HG03521 (cell line): ENCODE measurements around the gene TM6SF1.
"Not testable (repeated sequence)": the region's sequence is repeated elsewhere in the genome, so short reads cannot be mapped to it uniquely, and the experiment has no call there.

Experiments used
- ATAC-seq: cut with Tn5 transposase; IDR thresholded peaks from one replicate; pipeline ENCODE4 v1.9.1; 2021; ENCODE audit warnings: mild to moderate bottlenecking, moderate library complexity; ENCODE audit not compliant: unreplicated experiment

Gene TM6SF1

DNA sequence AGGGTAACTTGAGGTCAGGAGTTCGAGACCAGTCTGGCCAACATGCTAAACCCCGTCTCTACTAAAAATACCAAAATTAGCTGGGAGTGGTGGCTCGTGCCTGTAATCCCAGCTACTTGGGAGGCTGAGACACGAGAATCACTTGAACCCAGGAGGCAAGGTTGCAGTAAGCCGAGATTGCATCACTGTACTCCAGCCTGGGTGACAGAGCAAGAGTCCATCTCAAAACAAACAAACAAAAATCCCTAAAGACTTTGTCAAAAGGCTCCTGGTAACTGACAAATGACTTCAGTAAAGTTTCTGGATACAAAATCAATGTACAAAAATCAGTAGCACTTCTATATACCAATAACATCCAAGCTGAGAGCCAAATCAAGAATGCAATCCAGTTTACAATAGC is 62.1 kb downstream of the TM6SF1 start:
- not testable (repeated sequence) for ATAC-seq

GRCh38 chr15:83170474-83171165 is 63.2 kb downstream of the TM6SF1 start:
- no peak for ATAC-seq

- no peak for ATAC-seq
Measured at GRCh38 chr15:83174891-83175290, 67.4 kb downstream of the TM6SF1 start.

DNA sequence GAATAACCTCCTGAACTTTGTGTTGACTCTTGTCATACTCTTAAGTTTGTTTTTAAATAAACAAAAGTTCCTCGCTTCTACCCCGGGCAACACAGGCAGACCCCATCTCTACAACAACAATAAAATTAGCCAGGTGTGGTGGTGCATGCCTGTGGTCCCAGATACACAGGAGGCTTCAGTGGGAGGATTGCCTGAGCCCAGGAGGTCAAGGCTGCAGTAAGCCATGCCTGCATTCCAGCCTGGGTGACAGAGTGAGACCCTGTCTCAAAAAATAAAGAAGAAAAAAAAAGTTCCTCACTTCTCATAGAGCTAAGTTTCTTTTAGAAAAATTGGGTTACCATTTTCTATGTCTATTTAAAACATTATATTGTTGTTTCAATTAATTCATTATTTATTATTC is 70.9 kb downstream of the TM6SF1 start:
- ATAC-seq: no peak

- no peak for ATAC-seq
Measured at GRCh38 chr15:83178869-83179325, 71.5 kb downstream of the TM6SF1 start.

DNA sequence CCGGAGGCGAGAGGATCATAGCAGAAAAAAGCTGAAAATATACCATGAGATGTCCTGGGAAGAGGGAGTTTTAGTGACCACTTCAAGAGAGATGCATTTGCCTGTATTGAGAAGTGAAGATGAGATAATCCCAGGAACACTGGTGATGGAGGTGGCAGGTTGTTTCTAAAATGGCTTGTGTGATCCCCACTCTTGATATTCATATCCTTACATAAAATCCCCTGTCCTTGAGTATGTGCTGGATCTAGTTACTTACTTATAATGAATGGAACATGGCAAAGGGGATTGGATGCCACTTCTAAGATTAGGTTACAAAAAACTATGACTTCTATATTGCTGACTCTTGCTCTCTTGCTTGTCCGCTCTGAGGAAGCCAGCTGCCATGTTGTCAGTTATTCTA is 78.1 kb downstream of the TM6SF1 start:
- ATAC-seq: no peak
